Measurements from ENCODE around the gene ADPRM. TPM values are rescaled to one million over a fixed set of nuclear protein-coding genes. Genes with fewer than 3 reads are reported as not detected.

ADPRM gene
- total RNA-seq, 1 experiment from 2014 or later = 7.9 TPM

- H3K4me1 ChIP-seq (ENCODE audit: control insufficient read depth in 1 of 2, insufficient read depth in 2 of 2, low read length in 2 of 2) = no peaks in the 10 kb centered on the region
- no peak overlapping the region for H3K4me2 ChIP-seq (ENCODE audit: low read length)
- TF ChIP-seq SIN3A (IDR thresholded peaks at IDR 0.05; ENCODE audit: low read depth) (no peak), EZH2 (IDR thresholded peaks at IDR 0.05) (no peak), REST (IDR thresholded peaks at IDR 0.05; ENCODE audit: low read depth) (no peak), POLR2AphosphoS5 (IDR thresholded peaks at IDR 0.05; ENCODE audit: low read depth, low read length) (no peak), ZNF274 (IDR thresholded peaks at IDR 0.05; ENCODE audit: low read depth, low read length) (no peak), YY1 (IDR thresholded peaks at IDR 0.05; ENCODE audit: extremely low read depth, insufficient replicate concordance, low read depth, low read length) (no peak), EGR1 (IDR thresholded peaks at IDR 0.05; ENCODE audit: low read depth) (no peak), RAD21 (IDR thresholded peaks at IDR 0.05; ENCODE audit: low read depth) (no peak), TCF7L2 (IDR thresholded peaks at IDR 0.05; ENCODE audit: borderline replicate concordance, extremely low read depth, insufficient read depth, insufficient read length) (no peak), ATF3 (IDR thresholded peaks at IDR 0.05) (no peak), ELF1 (IDR thresholded peaks at IDR 0.05; ENCODE audit: borderline replicate concordance, low read depth) (no peak), JUND (IDR thresholded peaks at IDR 0.05) (no peak)
- TF ChIP-seq, protein P1, sequence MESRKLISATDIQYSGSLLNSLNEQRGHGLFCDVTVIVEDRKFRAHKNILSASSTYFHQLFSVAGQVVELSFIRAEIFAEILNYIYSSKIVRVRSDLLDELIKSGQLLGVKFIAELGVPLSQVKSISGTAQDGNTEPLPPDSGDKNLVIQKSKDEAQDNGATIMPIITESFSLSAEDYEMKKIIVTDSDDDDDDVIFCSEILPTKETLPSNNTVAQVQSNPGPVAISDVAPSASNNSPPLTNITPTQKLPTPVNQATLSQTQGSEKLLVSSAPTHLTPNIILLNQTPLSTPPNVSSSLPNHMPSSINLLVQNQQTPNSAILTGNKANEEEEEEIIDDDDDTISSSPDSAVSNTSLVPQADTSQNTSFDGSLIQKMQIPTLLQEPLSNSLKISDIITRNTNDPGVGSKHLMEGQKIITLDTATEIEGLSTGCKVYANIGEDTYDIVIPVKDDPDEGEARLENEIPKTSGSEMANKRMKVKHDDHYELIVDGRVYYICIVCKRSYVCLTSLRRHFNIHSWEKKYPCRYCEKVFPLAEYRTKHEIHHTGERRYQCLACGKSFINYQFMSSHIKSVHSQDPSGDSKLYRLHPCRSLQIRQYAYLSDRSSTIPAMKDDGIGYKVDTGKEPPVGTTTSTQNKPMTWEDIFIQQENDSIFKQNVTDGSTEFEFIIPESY (IDR thresholded peaks at IDR 0.05; ENCODE audit: extremely low read depth, insufficient replicate concordance, low read length) = no peak
- TF ChIP-seq, protein P2, sequence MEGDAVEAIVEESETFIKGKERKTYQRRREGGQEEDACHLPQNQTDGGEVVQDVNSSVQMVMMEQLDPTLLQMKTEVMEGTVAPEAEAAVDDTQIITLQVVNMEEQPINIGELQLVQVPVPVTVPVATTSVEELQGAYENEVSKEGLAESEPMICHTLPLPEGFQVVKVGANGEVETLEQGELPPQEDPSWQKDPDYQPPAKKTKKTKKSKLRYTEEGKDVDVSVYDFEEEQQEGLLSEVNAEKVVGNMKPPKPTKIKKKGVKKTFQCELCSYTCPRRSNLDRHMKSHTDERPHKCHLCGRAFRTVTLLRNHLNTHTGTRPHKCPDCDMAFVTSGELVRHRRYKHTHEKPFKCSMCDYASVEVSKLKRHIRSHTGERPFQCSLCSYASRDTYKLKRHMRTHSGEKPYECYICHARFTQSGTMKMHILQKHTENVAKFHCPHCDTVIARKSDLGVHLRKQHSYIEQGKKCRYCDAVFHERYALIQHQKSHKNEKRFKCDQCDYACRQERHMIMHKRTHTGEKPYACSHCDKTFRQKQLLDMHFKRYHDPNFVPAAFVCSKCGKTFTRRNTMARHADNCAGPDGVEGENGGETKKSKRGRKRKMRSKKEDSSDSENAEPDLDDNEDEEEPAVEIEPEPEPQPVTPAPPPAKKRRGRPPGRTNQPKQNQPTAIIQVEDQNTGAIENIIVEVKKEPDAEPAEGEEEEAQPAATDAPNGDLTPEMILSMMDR (IDR thresholded peaks at IDR 0.05 in 2 of 3, conservative IDR thresholded peaks at IDR 0.05 in 1 of 3; ENCODE audit: borderline replicate concordance in 1 of 3, insufficient read depth in 1 of 3, low read depth in 2 of 3, low read length in 2 of 3) = no peak
- ChIA-PET RAD21 (ENCODE audit: low non-redundant PET in 1 of 2, low total read pairs in 2 of 2, uncharacterized antibody in 2 of 2, unreplicated experiment in 2 of 2) (no interaction called here), CTCF (no interaction called here), POLR2A (no interaction called here)
- H3K27me3 ChIP-seq (ENCODE audit: insufficient read depth, low read length) = no peaks in the 10 kb centered on the region
- no peak for DNase-seq (ENCODE audit: low read depth, low spot score)
- no peaks in the 10 kb centered on the region for H3K79me2 ChIP-seq (ENCODE audit: insufficient read depth, low read length)
- no peaks in the 10 kb centered on the region for H3K9me2 ChIP-seq (ENCODE audit: insufficient read depth)
- no peak overlapping the region for H2AFZ ChIP-seq (ENCODE audit: low read depth, low read length, poor library complexity, severe bottlenecking)
- no peak overlapping the region for H3K9ac ChIP-seq (ENCODE audit: low read length)
- ATAC-seq = no peak
- BruUV-seq (replicated peaks) = no TSS peak
- intact Hi-C loops (cut with micrococcal nuclease) = no loop called here
- no peaks in the 10 kb centered on the region for H4K20me1 ChIP-seq (ENCODE audit: insufficient read depth)
- no peaks in the 10 kb centered on the region for H3K36me3 ChIP-seq (ENCODE audit: control insufficient read depth in 1 of 2, insufficient read depth in 2 of 2, low read length in 2 of 2)
- H3K4me3 ChIP-seq (replicated peaks in 1 of 2; ENCODE audit: low read depth in 1 of 2, low read length in 2 of 2) = no peak overlapping the region
- no peak overlapping the region for H3K27ac ChIP-seq (ENCODE audit: low read depth, low read length)
- H3K9me3 ChIP-seq (ENCODE audit: control insufficient read depth in 1 of 2, insufficient read depth in 1 of 2, low read depth in 1 of 2, low read length in 2 of 2) = no peaks in the 10 kb centered on the region
Observed at GRCh38 chr17:10755592-10756127, 58.3 kb downstream of the ADPRM start.
